Omental fat pad (tissue), 4 donors: Measurements from ENCODE around the gene ELF1. TPM values are rescaled to one million over a fixed set of nuclear protein-coding genes. Genes with fewer than 3 reads are reported as not detected.
"Not testable (repeated sequence)": the region's sequence is repeated elsewhere in the genome, so short reads cannot be mapped to it uniquely, and the experiment has no call there.

Source experiments
- ATAC-seq: fragments of 150-250 bp; one replicate; pipeline ENCODE4 v1.9.1; 2016; ENCODE audit warnings: mild to moderate bottlenecking, moderate library complexity; ENCODE audit not compliant: low FRiP score
- DNase-seq: peaks from one replicate; pipeline ENCODE4 v3.0.0-alpha.2; 2019; ENCODE audit warnings: low spot score
- CTCF ChIP-seq, 3 donors: fragments of 450-650 bp; IDR thresholded peaks; one replicate each; pipeline ENCODE4 v1.5.1; 2016 to 2017; ENCODE audit warnings: antibody characterized with exemption in 3 of 3, mild to moderate bottlenecking in 3 of 3, moderate library complexity in 2 of 3
- total RNA-seq, 4 donors: library from RNA; depleted of rRNA; stranded (reverse); fragments of >200 nt; gene quantifications; one replicate each; pipeline ENCODE4 v1.1.0, GENCODE V29; 2016

ELF1 gene
- total RNA-seq, 4 donors from 2014 or later: 87.4 to 107 (median 89.9) TPM

GRCh38 chr13:40943073-40943472 is 76.0 kb downstream of the ELF1 start:
- ATAC-seq: no peak
- DNase-seq: no peak
- no peak for TF ChIP-seq CTCF (IDR thresholded peaks at IDR 0.05)

GRCh38 chr13:40941581-40941980 is 77.5 kb downstream of the ELF1 start:
- no peak for TF ChIP-seq CTCF (IDR thresholded peaks at IDR 0.05)
- ATAC-seq (no peak), DNase-seq (no peak)

GRCh38 chr13:40940841-40941240 is 78.3 kb downstream of the ELF1 start:
- DNase-seq (no peak), ATAC-seq (no peak)
- TF ChIP-seq CTCF (IDR thresholded peaks at IDR 0.05): no peak

GRCh38 chr13:40933508-40934204 is 85.5 kb downstream of the ELF1 start:
- ATAC-seq (no peak), DNase-seq (no peak)
- TF ChIP-seq CTCF (IDR thresholded peaks at IDR 0.05): no peak

GRCh38 chr13:40932252-40932651 is 86.9 kb downstream of the ELF1 start:
- DNase-seq: no peak
- ATAC-seq: no peak
- TF ChIP-seq CTCF (IDR thresholded peaks at IDR 0.05): no peak

- no peak for TF ChIP-seq CTCF (IDR thresholded peaks at IDR 0.05)
- DNase-seq: no peak
- ATAC-seq: no peak
Observed at GRCh38 chr13:40931719-40932118, 87.4 kb downstream of the ELF1 start.

- DNase-seq, ATAC-seq: not testable (repeated sequence)
Observed at GRCh38 chr13:40929883-40930282, 89.2 kb downstream of the ELF1 start.
